Measurements from ENCODE around the gene STARD3.

Gene STARD3

GRCh38 chr17:39660397-39661385 is 23.7 kb downstream of the STARD3 start:
- no peak for FAIRE-seq

- FAIRE-seq, result no peak
Measured at GRCh38 chr17:39661744-39662541, 25.0 kb downstream of the STARD3 start.

- no peak for FAIRE-seq
Measured at GRCh38 chr17:39662551-39663339, 25.8 kb downstream of the STARD3 start.

- no peak for FAIRE-seq
Measured at GRCh38 chr17:39663340-39663687, 26.4 kb downstream of the STARD3 start.

- FAIRE-seq, result no peak
Measured at GRCh38 chr17:39663688-39664580, 27.0 kb downstream of the STARD3 start.

- no peak for FAIRE-seq
Measured at GRCh38 chr17:39664581-39665561, 27.9 kb downstream of the STARD3 start, which contains the start of gene TCAP. TCAP (plus strand) TSS chr17:39665349; CDS start chr17:39665360, 11 bp downstream.

GRCh38 chr17:39665642-39666224 is 28.8 kb downstream of the STARD3 start:
- FAIRE-seq, result no peak

GRCh38 chr17:39666231-39666600 is 29.3 kb downstream of the STARD3 start:
- FAIRE-seq, result no peak

GRCh38 chr17:39666601-39667261 is 29.8 kb downstream of the STARD3 start:
- no peak for FAIRE-seq

GRCh38 chr17:39667262-39667944 is 30.5 kb downstream of the STARD3 start:
- no peak for FAIRE-seq

GRCh38 chr17:39667945-39668924 is 31.3 kb downstream of the STARD3 start, which contains the start of gene PNMT:
PNMT (plus strand) TSS chr17:39668453; CDS start chr17:39668476, 23 bp downstream.
- FAIRE-seq, result no peak

- FAIRE-seq, result no peak
Measured at GRCh38 chr17:39669897-39670735, 33.2 kb downstream of the STARD3 start.

- FAIRE-seq, result no peak
Measured at GRCh38 chr17:39670746-39671145, 33.8 kb downstream of the STARD3 start.

GRCh38 chr17:39671651-39672521 is 34.9 kb downstream of the STARD3 start:
- FAIRE-seq, result no peak

- no peak for FAIRE-seq
Measured at GRCh38 chr17:39672522-39673334, 35.8 kb downstream of the STARD3 start.
